Duodenal mucosa (tissue), 2 donors: ENCODE data around the gene SLC25A17.

ENCODE experiments used
- H3K27ac ChIP-seq: one replicate; pipeline ENCODE4 v1.7.0; 2013; ENCODE audit warnings: low read depth, low read length
- H3K27me3 ChIP-seq, 2 donors: one replicate each; pipeline ENCODE4 v1.7.0; 2013; ENCODE audit warnings: low read length in 2 of 2, control low read depth in 1 of 2; ENCODE audit not compliant: insufficient read depth in 2 of 2, control insufficient read depth in 1 of 2
- H3K36me3 ChIP-seq, 2 donors: one replicate each; pipeline ENCODE4 v1.7.0; 2013; ENCODE audit warnings: low read length in 2 of 2, control low read depth in 1 of 2; ENCODE audit not compliant: insufficient read depth in 2 of 2, control insufficient read depth in 1 of 2
- H3K4me1 ChIP-seq, 2 donors: one replicate each; pipeline ENCODE4 v1.7.0; 2013; ENCODE audit warnings: low read length in 2 of 2, control low read depth in 1 of 2; ENCODE audit not compliant: insufficient read depth in 2 of 2, control insufficient read depth in 1 of 2
- H3K4me3 ChIP-seq, 2 donors: one replicate each; pipeline ENCODE4 v1.7.0; 2013; ENCODE audit warnings: low read length in 2 of 2, low read depth in 1 of 2
- H3K9ac ChIP-seq, 2 donors: one replicate each; pipeline ENCODE4 v1.7.0; 2013; ENCODE audit warnings: low read length in 2 of 2, low read depth in 1 of 2
- H3K9me3 ChIP-seq, 2 donors: one replicate each; pipeline ENCODE4 v1.7.0; 2013; ENCODE audit warnings: low read length in 2 of 2, control low read depth in 1 of 2; ENCODE audit not compliant: control insufficient read depth in 1 of 2

The SLC25A17 gene

GRCh38 chr22:40743768-40744167 is 75.4 kb downstream of the SLC25A17 start:
- Histone ChIP-seq H3K27ac (no peak overlapping the region), H3K4me1 (no peaks in the 10 kb centered on the region), H3K9me3 (peaks cover 2 to 4% of the 10 kb centered on the region in 2 donors), H3K4me3 (no peak overlapping the region), H3K36me3 (no peaks in the 10 kb centered on the region), H3K9ac (no peak overlapping the region), H3K27me3 (no peaks in the 10 kb centered on the region)

- no peak overlapping the region for H3K27ac ChIP-seq
- no peak overlapping the region for H3K4me3 ChIP-seq
- no peaks in the 10 kb centered on the region for H3K27me3 ChIP-seq
- H3K9me3 ChIP-seq = no peaks in the 10 kb centered on the region
- H3K36me3 ChIP-seq = no peaks in the 10 kb centered on the region
- H3K4me1 ChIP-seq = no peaks in the 10 kb centered on the region
- H3K9ac ChIP-seq = no peak overlapping the region
Observed at GRCh38 chr22:40741116-40741515, 78.0 kb downstream of the SLC25A17 start.

- no peaks in the 10 kb centered on the region for H3K36me3 ChIP-seq
- H3K27ac ChIP-seq = no peak overlapping the region
- H3K4me1 ChIP-seq = no peaks in the 10 kb centered on the region
- no peaks in the 10 kb centered on the region for H3K27me3 ChIP-seq
- H3K4me3 ChIP-seq = no peak overlapping the region
- no peaks in the 10 kb centered on the region for H3K9me3 ChIP-seq
- no peak overlapping the region for H3K9ac ChIP-seq
Observed at GRCh38 chr22:40739721-40740120, 79.4 kb downstream of the SLC25A17 start.

- Histone ChIP-seq H3K27ac (no peak overlapping the region), H3K4me3 (no peak overlapping the region), H3K27me3 (no peaks in the 10 kb centered on the region), H3K36me3 (no peaks in the 10 kb centered on the region), H3K9ac (no peak overlapping the region), H3K9me3 (no peaks in the 10 kb centered on the region), H3K4me1 (peaks cover 1 to 7% of the 10 kb centered on the region in 2 donors)
Observed at GRCh38 chr22:40733919-40734318, 85.2 kb downstream of the SLC25A17 start.

GRCh38 chr22:40732999-40733292 is 86.2 kb downstream of the SLC25A17 start:
- Histone ChIP-seq H3K27ac (no peak overlapping the region), H3K9me3 (no peaks in the 10 kb centered on the region), H3K9ac (peak overlapping the region in 1 of 2 donors; percentile 21), H3K36me3 (no peaks in the 10 kb centered on the region), H3K4me3 (no peak overlapping the region), H3K4me1 (peaks cover 7 to 9% of the 10 kb centered on the region in 2 donors), H3K27me3 (no peaks in the 10 kb centered on the region)

- H3K27me3 ChIP-seq = no peaks in the 10 kb centered on the region
- H3K4me1 ChIP-seq = peaks cover 7 to 9% of the 10 kb centered on the region in 2 donors
- H3K9me3 ChIP-seq = no peaks in the 10 kb centered on the region
- H3K9ac ChIP-seq = no peak overlapping the region
- no peak overlapping the region for H3K4me3 ChIP-seq
- no peaks in the 10 kb centered on the region for H3K36me3 ChIP-seq
- H3K27ac ChIP-seq = no peak overlapping the region
Observed at GRCh38 chr22:40729284-40729683, 89.9 kb downstream of the SLC25A17 start.

GRCh38 chr22:40728731-40729189 is 90.4 kb downstream of the SLC25A17 start:
- Histone ChIP-seq H3K4me3 (no peak overlapping the region), H3K27me3 (no peaks in the 10 kb centered on the region), H3K9me3 (no peaks in the 10 kb centered on the region), H3K9ac (no peak overlapping the region), H3K27ac (no peak overlapping the region), H3K36me3 (no peaks in the 10 kb centered on the region), H3K4me1 (peaks cover 7 to 9% of the 10 kb centered on the region in 2 donors)

- no peak overlapping the region for H3K27ac ChIP-seq
- no peak overlapping the region for H3K9ac ChIP-seq
- no peaks in the 10 kb centered on the region for H3K27me3 ChIP-seq
- H3K9me3 ChIP-seq = no peaks in the 10 kb centered on the region
- no peak overlapping the region for H3K4me3 ChIP-seq
- no peaks in the 10 kb centered on the region for H3K36me3 ChIP-seq
- H3K4me1 ChIP-seq = peaks cover 7 to 9% of the 10 kb centered on the region in 2 donors
Observed at GRCh38 chr22:40727964-40728615, 91.1 kb downstream of the SLC25A17 start.

- Histone ChIP-seq H3K9ac (no peak overlapping the region), H3K27ac (no peak overlapping the region), H3K4me3 (no peak overlapping the region), H3K27me3 (no peaks in the 10 kb centered on the region), H3K4me1 (peaks cover 1 to 9% of the 10 kb centered on the region in 2 donors), H3K9me3 (no peaks in the 10 kb centered on the region), H3K36me3 (no peaks in the 10 kb centered on the region)
Observed at GRCh38 chr22:40727070-40727963, 91.8 kb downstream of the SLC25A17 start.

GRCh38 chr22:40726514-40726913 is 92.6 kb downstream of the SLC25A17 start:
- H3K27me3 ChIP-seq = no peaks in the 10 kb centered on the region
- H3K4me3 ChIP-seq = no peak overlapping the region
- H3K27ac ChIP-seq = no peak overlapping the region
- H3K9me3 ChIP-seq = no peaks in the 10 kb centered on the region
- H3K36me3 ChIP-seq = no peaks in the 10 kb centered on the region
- peaks cover 0 to 9% of the 10 kb centered on the region in 2 donors for H3K4me1 ChIP-seq
- no peak overlapping the region for H3K9ac ChIP-seq
